H9 (cell line): ENCODE data around the gene TMEM163. TPM values are rescaled to one million over a fixed set of nuclear protein-coding genes. Genes with fewer than 3 reads are reported as not detected.

ENCODE experiments used
- DNase-seq: peaks from one replicate; pipeline ENCODE4 v3.0.0-alpha.2; 2017
- H2AFZ ChIP-seq: one replicate; pipeline ENCODE4 v1.6.1; 2013; ENCODE audit warnings: mild to moderate bottlenecking, low read length, control low read depth, moderate library complexity
- H2AK5ac ChIP-seq: 2 replicates; pipeline ENCODE4 v1.6.1; 2013; ENCODE audit warnings: low read length, control low read depth, mixed read lengths; ENCODE audit not compliant: insufficient read length
- H2BK120ac ChIP-seq: one replicate; pipeline ENCODE4 v1.6.1; 2013; ENCODE audit warnings: low read depth, mild to moderate bottlenecking, low read length, control low read depth, inconsistent platforms; ENCODE audit not compliant: poor library complexity, severe bottlenecking
- H2BK12ac ChIP-seq: 2 replicates; pipeline ENCODE4 v1.6.1; 2013; ENCODE audit warnings: low read length, control low read depth, mixed read lengths, low read depth; ENCODE audit not compliant: insufficient read length
- H2BK15ac ChIP-seq: 2 replicates; pipeline ENCODE4 v1.6.1; 2013; ENCODE audit warnings: low read depth, low read length, control low read depth
- H2BK20ac ChIP-seq: one replicate; pipeline ENCODE4 v1.6.1; 2013; ENCODE audit warnings: low read depth, mild to moderate bottlenecking, low read length, control low read depth, inconsistent platforms; ENCODE audit not compliant: poor library complexity, severe bottlenecking
- H2BK5ac ChIP-seq: 2 replicates; pipeline ENCODE4 v1.6.1; 2013; ENCODE audit warnings: low read length, control low read depth, mixed read lengths; ENCODE audit not compliant: insufficient read length
- H3K14ac ChIP-seq: 2 replicates; pipeline ENCODE4 v1.6.1; 2013; ENCODE audit warnings: low read length, control low read depth; ENCODE audit not compliant: insufficient read depth
- H3K18ac ChIP-seq: 2 replicates; pipeline ENCODE4 v1.6.1; 2013; ENCODE audit warnings: low read depth, mild to moderate bottlenecking, mixed read lengths, low read length, control low read depth; ENCODE audit not compliant: insufficient read length
- H3K23ac ChIP-seq: 2 replicates; pipeline ENCODE4 v1.6.1; 2013; ENCODE audit warnings: low read length, control low read depth, mixed read lengths, low read depth; ENCODE audit not compliant: insufficient read length
- H3K23me2 ChIP-seq: 2 replicates; pipeline ENCODE4 v1.6.1; 2013; ENCODE audit warnings: low read depth, mild to moderate bottlenecking, mixed read lengths, low read length, control low read depth; ENCODE audit not compliant: insufficient read length, poor library complexity, severe bottlenecking
- H3K27ac ChIP-seq: 2 replicates; pipeline ENCODE4 v1.5.1; 2013; ENCODE audit warnings: low read length, control low read depth, mixed read lengths, low read depth; ENCODE audit not compliant: insufficient read length
- H3K27me3 ChIP-seq: 2 replicates; pipeline ENCODE4 v1.6.1; 2013; ENCODE audit warnings: low read length, control low read depth, inconsistent platforms; ENCODE audit not compliant: insufficient read depth
- H3K4ac ChIP-seq: 2 replicates; pipeline ENCODE4 v1.6.1; 2013; ENCODE audit warnings: low read depth, mild to moderate bottlenecking, control low read depth, inconsistent platforms, low read length, moderate library complexity
- H3K4me1 ChIP-seq: 2 replicates; pipeline ENCODE4 v1.6.1; 2013; ENCODE audit warnings: low read length, control low read depth, inconsistent platforms; ENCODE audit not compliant: insufficient read depth
- H3K4me2 ChIP-seq: 2 replicates; pipeline ENCODE4 v1.6.1; 2013; ENCODE audit warnings: low read length, control low read depth, mixed read lengths; ENCODE audit not compliant: insufficient read length, insufficient read depth
- H3K56ac ChIP-seq: 2 replicates; pipeline ENCODE4 v1.6.1; 2013; ENCODE audit warnings: low read depth, mild to moderate bottlenecking, mixed read lengths, low read length, control low read depth; ENCODE audit not compliant: insufficient read length
- H3K79me1 ChIP-seq: 2 replicates; pipeline ENCODE4 v1.6.1; 2013; ENCODE audit warnings: low read depth, mild to moderate bottlenecking, moderate library complexity, low read length, control low read depth, inconsistent platforms; ENCODE audit not compliant: insufficient read depth, poor library complexity, severe bottlenecking
- H3K79me2 ChIP-seq: 2 replicates; pipeline ENCODE4 v1.6.1; 2013; ENCODE audit warnings: low read length, control low read depth, inconsistent platforms; ENCODE audit not compliant: insufficient read depth
- H3K9ac ChIP-seq: 2 replicates; pipeline ENCODE4 v1.6.1; 2013; ENCODE audit warnings: low read length, control low read depth, mixed read lengths; ENCODE audit not compliant: insufficient read length; ENCODE audit errors: extremely low read depth
- H3K9me3 ChIP-seq: one replicate; pipeline ENCODE4 v1.6.1; 2013; ENCODE audit warnings: low read depth, low read length, inconsistent platforms; ENCODE audit not compliant: control insufficient read depth
- H3T11ph ChIP-seq: one replicate; pipeline ENCODE4 v1.6.1; 2013; ENCODE audit warnings: mild to moderate bottlenecking, low read length, control low read depth, inconsistent platforms
- H4K20me1 ChIP-seq: one replicate; pipeline ENCODE4 v1.6.1; 2013; ENCODE audit not compliant: control insufficient read depth, insufficient read length, insufficient read depth
- H4K5ac ChIP-seq: 2 replicates; pipeline ENCODE4 v1.6.1; 2013; ENCODE audit warnings: low read depth, mild to moderate bottlenecking, mixed read lengths, low read length, control low read depth; ENCODE audit not compliant: insufficient read length
- H4K8ac ChIP-seq: replicated peaks from 2 replicates; pipeline ENCODE4 v1.6.1; 2013; ENCODE audit warnings: low read length, control low read depth, mixed read lengths, low read depth; ENCODE audit not compliant: insufficient read length
- H4K91ac ChIP-seq: 2 replicates; pipeline ENCODE4 v1.6.1; 2013; ENCODE audit warnings: low read depth, mild to moderate bottlenecking, moderate library complexity, mixed read lengths, low read length, control low read depth; ENCODE audit not compliant: insufficient read length
- H3K27ac Mint-ChIP-seq, 3 experiments: 2 replicates in 2 of 3; 3 replicates in 1 of 3; pipeline ENCODE4 v1.8.0; 2020 to 2021; ENCODE audit warnings: mixed read lengths in 3 of 3, mild to moderate bottlenecking in 1 of 3, moderate library complexity in 1 of 3
- H3K27me3 Mint-ChIP-seq: 2 replicates; pipeline ENCODE4 v1.8.0; 2021; ENCODE audit warnings: low read depth, mild to moderate bottlenecking, moderate library complexity, mixed read lengths
- H3K36me3 Mint-ChIP-seq, 3 experiments: 2 replicates in 2 of 3; 3 replicates in 1 of 3; pipeline ENCODE4 v1.8.0; 2020 to 2021; ENCODE audit warnings: low read depth in 3 of 3, mixed read lengths in 3 of 3; ENCODE audit not compliant: insufficient read depth in 1 of 3
- H3K4me1 Mint-ChIP-seq, 2 experiments: 2 replicates each; pipeline ENCODE4 v1.8.0; 2020; ENCODE audit warnings: mixed read lengths in 2 of 2
- H3K4me3 Mint-ChIP-seq, 2 experiments: 2 replicates in 1 of 2; 3 replicates in 1 of 2; pipeline ENCODE4 v1.8.0; 2020 to 2021; ENCODE audit warnings: mild to moderate bottlenecking in 2 of 2, mixed read lengths in 2 of 2, moderate library complexity in 1 of 2
- H3K9me3 Mint-ChIP-seq, 2 experiments: 2 replicates in 1 of 2; 3 replicates in 1 of 2; pipeline ENCODE4 v1.8.0; 2020; ENCODE audit warnings: mild to moderate bottlenecking in 2 of 2, mixed read lengths in 2 of 2, moderate library complexity in 1 of 2
- CTCF ChIP-seq: fragments of 200-600 bp; sonication (generic); conservative IDR thresholded peaks from 3 replicates; pipeline ENCODE4 v1.8.0; 2021; ENCODE audit warnings: antibody characterized with exemption, mild to moderate bottlenecking
- WGBS: extraction: QIAGEN DNeasy Blood & Tissue Kit; methylation state at CpG from one replicate; pipeline ENCODE4 v1.1.7; 2013; ENCODE audit warnings: missing lambda C conversion rate, low lambda C conversion rate, mixed read lengths; ENCODE audit not compliant: insufficient read length; ENCODE audit errors: extremely low coverage; 5-methylcytosine and 5-hydroxymethylcytosine counted together
- total RNA-seq: library from RNA; stranded (reverse); gene quantifications from 2 replicates; pipeline ENCODE4 v1.2.1, GENCODE V29; 2021

Gene TMEM163
- total RNA-seq, 1 experiment from 2014 or later: 0.39 TPM

GRCh38 chr2:134470561-134471168 lies 248.1 kb downstream of the TMEM163 start:
- Histone ChIP-seq H3K27ac (no peak overlapping the region), H3K79me2 (no peaks in the 10 kb centered on the region), H2AFZ (no peak overlapping the region), H4K5ac (no peak overlapping the region), H2BK120ac (no peak overlapping the region), H3K4me2 (no peak overlapping the region), H3K14ac (no peak overlapping the region), H4K20me1 (no peaks in the 10 kb centered on the region), H3K79me1 (no peaks in the 10 kb centered on the region), H3T11ph (no peak overlapping the region), H2BK15ac (no peak overlapping the region), H2BK20ac (no peak overlapping the region), H3K23ac (no peak overlapping the region), H2AK5ac (no peak overlapping the region), H4K8ac (no peak overlapping the region), H3K23me2 (no peaks in the 10 kb centered on the region), H3K18ac (no peak overlapping the region), H3K4ac (no peak overlapping the region), H3K9me3 (no peaks in the 10 kb centered on the region), H3K4me1 (no peaks in the 10 kb centered on the region), H2BK12ac (no peak overlapping the region), H4K91ac (no peak overlapping the region), H3K27me3 (no peaks in the 10 kb centered on the region), H3K56ac (no peak overlapping the region), H3K9ac (no peak overlapping the region), H2BK5ac (no peak overlapping the region)
- peaks cover 2 to 4% of the 10 kb centered on the region in 2 experiments; a peak in 1 of 4 replicates for H3K4me1 Mint-ChIP-seq
- peak overlapping the region in 1 of 3 experiments; percentile 35; a peak in 1 of 7 replicates for H3K27ac Mint-ChIP-seq
- H3K4me3 Mint-ChIP-seq: no peak overlapping the region
- H3K36me3 Mint-ChIP-seq: no peaks in the 10 kb centered on the region; a peak in 2 of 7 replicates
- peaks cover 3% of the 10 kb centered on the region for H3K27me3 Mint-ChIP-seq
- no peak for TF ChIP-seq CTCF
- no CpG with 5 or more reads among the region's 8 CpGs for WGBS
- no peak for DNase-seq
- H3K9me3 Mint-ChIP-seq: peaks cover 0 to 8% of the 10 kb centered on the region in 2 experiments; a peak in 1 of 5 replicates
